ENCODE measurements around the gene DUOX1.

GRCh38 chr15:45150997-45151396 is 21.2 kb downstream of the DUOX1 start:
- TF ChIP-seq ZNF274 (IDR thresholded peaks at IDR 0.05; ENCODE audit: low read depth, low read length): no peak
- no peak for TF ChIP-seq SUZ12 (IDR thresholded peaks at IDR 0.05; ENCODE audit: extremely low read depth, insufficient read depth, insufficient read length)
- TF ChIP-seq YY1 (IDR thresholded peaks at IDR 0.05; ENCODE audit: insufficient read depth, insufficient read length): no peak
